GM18873 (cell line): ENCODE results near the gene ZBTB8A.
"Not testable (repeated sequence)": the region's sequence is repeated elsewhere in the genome, so short reads cannot be mapped to it uniquely, and the experiment has no call there.

Experiments
- ATAC-seq: cut with Tn5 transposase; IDR thresholded peaks from one replicate; pipeline ENCODE4 v1.9.1; 2021; ENCODE audit warnings: mild to moderate bottlenecking, moderate library complexity, moderate number of reproducible peaks; ENCODE audit not compliant: unreplicated experiment, low FRiP score

ZBTB8A gene

DNA sequence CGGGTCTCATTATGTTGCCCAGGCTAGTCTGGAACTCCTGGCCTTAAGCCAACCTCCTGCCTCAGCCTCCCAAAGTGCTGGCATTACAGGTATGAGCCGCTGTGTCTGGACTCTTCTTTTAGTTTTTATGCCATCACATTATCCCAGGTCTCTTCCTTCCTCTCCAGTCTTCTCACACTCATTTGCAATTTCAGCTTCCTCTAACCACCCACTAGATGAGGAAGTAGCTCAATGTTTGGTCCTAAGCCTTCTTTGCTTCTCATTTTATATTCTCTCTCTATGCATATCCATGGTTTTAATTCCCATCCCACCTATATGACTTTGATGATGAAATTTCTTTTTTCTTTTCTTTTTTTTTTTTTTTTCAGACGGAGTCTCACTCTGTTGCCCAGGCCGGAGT, 3.1 kb upstream of the ZBTB8A start:
- no peak for ATAC-seq

DNA sequence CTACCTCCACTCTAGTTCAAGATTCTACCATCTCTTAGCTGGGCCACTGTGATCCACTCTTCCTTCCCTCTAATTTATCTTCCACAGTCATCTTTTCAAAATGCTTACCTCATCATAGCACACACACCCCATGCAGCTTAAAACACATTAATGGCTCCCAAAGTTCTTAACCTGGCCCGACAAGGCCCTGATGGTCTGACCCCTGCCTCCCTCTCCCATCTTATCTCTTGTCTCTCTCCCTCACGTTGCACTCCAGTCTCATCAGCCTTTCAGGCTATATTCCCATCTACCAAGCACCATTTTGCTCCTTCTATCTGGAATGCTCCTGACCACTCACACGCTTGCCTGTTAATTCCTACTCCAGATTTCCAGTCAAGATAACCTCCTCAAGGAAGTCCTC, 2.5 kb upstream of the ZBTB8A start:
- no peak for ATAC-seq

DNA sequence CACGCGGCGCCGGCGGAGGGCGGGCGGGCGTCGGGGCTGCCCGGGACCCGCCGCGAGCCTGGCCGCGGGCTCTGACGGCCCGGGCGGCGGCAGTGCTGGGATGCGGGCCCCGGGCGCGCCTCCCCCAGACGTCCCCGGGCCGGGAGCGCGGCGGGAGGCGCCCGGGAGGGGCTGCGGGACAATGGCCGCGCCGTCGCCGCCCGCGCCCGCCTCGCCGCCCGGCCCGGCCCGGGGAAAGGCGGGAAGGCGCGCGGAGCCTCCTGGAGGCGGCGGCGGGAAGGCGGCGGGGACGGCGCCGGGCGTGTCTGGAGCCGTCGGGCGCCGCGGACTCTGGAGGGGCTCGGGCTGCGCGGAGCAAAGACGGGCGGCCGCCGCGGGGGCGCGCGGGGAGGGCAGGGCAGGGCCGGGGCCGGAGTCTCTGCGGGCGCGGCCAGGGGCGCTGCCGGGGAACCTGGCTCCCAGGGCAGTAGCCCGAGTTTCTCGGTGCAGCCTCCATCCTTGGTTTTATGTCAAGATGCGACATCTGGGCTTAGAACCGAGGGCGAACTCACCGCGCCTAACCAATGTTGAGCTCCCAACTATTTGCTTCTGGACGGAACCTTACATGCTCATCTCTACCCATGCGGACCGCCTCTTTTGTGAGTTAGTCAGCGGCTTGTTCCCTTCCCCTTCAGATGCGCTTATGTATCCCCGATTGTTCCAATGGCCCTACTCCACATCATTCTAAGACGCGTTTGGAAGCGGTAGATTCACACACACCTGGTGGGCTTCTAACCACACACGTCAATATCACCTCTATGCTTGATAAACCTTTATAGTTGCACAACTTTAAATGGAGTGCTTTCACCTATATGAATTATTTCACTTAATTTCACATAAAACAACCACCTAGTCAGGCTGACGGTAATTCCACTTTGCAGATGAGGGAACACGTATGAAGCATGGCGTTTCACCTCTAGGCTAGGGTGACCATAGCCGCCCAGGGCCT, 651 bp downstream of the ZBTB8A start:
- no peak for ATAC-seq

DNA sequence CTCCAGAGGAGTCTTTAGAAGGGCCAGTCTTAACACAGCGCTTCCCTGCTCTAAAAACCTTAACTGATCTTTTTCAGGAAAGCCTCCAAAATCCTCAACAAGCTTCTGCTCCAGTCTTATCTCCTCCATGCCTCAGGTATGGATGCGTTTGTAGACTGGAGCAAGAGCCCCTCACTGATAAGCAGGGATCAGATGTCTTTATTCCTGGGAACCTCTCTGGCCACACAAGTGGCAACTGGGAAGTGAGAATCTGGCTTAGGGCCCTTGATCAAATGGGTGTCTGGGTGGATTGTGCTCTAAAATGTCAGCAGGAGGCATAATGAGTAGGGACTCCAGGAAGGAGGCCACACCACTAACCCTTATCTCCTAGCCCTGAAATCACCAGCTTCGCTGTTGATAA, 1.4 kb downstream of the ZBTB8A start:
- ATAC-seq = no peak

DNA sequence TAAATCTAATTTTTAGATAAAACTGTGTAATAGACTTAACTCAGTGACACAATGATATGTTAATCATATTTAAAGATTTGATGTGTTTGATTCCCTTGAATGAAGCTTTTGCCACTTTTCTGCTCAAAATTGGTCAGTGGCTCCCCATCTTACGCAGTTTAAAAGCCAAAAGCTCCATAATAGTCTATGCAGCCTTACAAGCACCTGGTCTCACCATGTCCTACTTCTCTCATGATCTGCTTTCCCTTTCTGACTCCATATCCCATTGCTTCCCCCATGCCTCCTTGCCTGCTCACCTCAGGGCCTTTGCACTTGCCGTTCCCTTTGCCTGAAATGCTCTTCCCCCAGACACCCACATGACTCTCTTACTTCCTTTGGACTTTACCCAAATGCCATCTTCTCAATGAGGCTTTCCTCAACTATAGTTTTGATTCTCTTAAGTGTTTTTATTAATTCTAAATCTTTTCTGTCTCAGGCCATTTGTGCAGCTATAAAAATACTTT, 1.9 kb downstream of the ZBTB8A start:
- ATAC-seq = no peak

DNA sequence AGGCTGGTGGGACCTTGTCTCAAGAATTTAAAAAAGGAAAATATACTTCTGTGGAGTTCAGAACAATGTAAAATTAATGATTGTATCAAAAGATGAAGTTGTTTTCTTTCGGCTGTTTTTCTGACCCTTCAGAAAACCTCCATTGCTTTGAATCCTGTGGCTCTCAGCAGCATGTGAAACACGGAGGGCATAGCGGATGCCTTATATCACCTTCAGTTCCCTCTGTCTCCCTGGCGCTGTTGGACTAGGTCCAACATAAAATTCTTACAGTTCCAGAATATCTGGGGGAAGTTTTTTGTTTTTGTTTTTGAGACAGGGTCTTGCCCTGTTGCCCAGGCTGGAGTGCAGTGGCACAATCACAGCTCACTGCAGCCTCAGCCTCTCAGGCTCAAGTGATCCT, 7.4 kb downstream of the ZBTB8A start:
- no peak for ATAC-seq

DNA sequence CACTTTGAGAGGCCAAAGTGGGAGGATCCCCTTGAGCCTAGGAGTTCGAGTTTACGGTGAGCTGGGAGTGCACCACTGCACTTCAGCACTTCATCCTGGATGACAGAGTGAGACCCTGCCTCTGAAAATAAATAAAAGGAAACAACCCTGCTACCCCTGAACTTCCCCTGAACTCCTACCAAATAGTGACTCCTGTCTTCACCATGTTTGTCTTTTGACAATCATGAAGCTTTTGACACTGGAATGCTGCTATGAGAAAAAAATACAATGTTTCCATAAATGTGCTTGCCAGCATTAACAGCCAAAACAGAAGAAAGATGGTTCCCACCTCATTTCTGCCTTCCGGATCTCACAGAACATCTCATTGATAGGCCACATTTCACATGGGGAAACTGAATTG, 10.4 kb downstream of the ZBTB8A start:
- ATAC-seq = no peak

DNA sequence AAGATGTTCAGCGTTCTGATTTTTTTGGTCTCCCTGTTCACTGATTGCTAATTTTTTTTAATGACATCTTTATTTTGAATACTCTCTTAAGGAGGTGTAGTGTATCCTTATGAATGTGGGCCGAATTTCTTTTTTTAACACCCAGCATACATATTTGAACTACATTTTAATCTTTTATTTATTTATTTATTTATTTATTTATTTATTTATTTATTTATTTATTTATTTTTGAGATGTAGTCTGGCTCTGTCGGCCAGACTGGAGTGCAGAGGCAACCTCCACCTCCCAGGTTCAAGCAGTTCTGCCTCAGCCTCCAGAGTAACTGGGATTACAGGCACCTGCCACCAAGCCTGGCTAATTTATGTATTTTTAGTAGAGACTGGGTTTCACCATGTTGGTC, 15.1 kb downstream of the ZBTB8A start:
- no peak for ATAC-seq

DNA sequence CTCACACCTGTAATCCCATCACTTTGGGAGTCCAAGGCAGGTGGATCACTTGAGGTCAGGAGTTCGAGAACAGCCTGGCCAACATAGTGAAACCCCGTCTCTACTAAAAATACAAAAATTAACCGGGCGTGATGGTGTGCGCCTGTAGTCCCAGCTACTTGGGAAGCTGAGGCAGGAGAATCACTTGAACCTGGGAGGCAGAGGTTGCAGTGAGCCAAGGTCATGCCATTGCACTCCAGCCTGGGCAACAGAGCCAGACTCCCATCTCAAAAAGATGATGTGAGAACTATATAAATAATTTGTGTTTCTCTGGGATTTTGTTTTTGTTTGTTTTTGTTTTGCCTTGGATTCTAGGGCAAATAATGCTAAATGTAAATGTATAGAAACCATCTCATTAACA, 17.8 kb downstream of the ZBTB8A start:
- not testable (repeated sequence) for ATAC-seq

DNA sequence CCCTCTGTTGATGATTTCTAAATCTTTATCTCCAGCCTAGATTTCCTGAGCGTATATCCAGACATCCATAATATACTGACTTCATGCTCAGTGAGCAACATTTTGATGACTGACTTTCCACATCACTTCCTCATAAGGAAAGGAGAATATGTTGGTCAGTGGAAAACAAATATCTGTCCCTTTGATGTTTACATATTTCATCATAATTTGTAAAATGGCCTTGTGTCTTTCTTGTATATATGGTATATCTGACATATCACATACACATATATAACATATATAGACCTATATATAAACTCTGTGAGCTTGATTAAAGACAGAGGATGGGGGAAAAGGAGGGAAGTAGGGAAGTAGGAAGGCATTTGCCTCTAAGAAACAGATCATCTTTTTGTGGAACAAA, 18.6 kb downstream of the ZBTB8A start:
- no peak for ATAC-seq

DNA sequence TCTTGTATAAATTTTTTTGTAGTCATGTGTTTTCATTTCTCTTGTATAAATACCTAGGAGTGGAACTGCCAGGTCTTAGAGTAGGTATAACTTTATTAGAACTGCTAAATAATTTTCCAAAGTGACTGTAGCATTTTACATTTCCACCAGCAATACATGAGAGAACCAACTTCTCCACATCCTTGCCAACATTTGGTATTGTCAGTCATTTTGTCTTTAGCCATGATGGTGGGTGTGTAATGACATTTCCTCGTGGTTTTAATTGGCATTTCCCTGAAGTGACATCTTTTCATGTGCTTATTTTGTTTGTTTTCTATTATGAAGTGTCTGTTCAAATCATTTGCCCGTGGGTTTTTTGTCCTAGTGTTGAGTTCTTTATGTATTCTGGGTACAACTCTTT, 29.7 kb downstream of the ZBTB8A start:
- ATAC-seq = no peak

DNA sequence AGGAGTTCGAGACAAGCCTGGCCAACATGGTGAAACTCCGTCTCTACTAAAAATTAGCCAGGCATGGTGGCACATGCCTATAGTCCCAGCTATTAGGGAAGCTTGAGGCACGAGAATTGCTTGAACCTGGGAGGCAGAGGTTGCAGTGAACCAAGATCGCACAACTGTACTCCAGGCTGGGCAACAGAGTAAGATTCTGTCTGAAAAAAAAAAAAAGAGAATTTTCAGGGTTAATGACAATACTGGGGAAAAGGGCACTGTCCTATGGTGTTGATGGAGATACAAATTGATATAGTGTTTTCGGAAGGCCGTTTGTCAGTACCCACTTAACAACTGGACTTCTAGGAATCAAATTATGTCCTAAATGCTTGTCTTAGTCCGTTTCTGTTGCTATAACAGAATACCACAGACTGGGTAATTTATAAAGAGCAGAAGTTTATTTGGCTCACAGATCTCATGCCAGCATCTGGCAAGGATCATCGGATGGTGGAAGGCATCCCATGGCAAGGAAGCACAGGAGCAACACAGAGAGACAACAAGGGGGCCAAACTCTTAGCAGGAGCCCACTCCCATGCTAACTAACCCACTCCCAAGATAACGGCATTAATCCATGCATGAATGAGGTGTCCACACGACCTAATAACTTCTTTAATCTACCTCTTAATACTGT, 41.3 kb downstream of the ZBTB8A start:
- no peak for ATAC-seq

DNA sequence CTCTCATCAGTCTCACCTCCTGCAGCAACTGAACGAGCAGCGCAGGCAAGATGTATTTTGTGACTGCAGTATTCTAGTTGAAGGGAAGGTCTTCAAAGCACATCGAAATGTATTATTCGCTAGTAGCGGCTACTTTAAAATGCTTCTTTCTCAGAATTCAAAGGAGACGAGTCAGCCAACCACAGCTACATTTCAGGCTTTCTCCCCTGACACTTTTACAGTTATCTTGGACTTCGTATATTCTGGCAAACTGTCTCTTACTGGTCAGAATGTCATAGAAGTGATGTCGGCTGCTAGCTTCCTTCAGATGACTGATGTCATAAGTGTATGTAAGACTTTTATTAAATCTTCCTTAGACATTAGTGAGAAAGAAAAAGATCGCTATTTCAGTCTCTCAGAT, 53.7 kb downstream of the ZBTB8A start:
- ATAC-seq = no peak

DNA sequence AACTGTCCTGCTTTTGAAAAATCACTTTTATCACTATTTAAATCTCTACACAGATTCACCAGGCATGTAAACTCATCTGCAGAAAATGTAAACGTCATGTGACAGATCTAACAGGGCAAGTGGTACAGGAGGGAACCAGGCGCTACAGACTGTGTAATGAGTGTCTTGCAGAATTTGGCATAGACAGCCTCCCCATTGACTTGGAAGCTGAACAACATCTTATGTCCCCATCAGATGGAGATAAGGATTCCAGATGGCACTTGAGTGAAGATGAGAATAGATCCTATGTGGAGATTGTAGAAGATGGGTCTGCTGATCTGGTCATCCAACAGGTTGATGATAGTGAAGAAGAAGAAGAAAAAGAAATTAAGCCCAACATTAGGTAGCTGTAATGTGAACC, 60.8 kb downstream of the ZBTB8A start:
- no peak for ATAC-seq

DNA sequence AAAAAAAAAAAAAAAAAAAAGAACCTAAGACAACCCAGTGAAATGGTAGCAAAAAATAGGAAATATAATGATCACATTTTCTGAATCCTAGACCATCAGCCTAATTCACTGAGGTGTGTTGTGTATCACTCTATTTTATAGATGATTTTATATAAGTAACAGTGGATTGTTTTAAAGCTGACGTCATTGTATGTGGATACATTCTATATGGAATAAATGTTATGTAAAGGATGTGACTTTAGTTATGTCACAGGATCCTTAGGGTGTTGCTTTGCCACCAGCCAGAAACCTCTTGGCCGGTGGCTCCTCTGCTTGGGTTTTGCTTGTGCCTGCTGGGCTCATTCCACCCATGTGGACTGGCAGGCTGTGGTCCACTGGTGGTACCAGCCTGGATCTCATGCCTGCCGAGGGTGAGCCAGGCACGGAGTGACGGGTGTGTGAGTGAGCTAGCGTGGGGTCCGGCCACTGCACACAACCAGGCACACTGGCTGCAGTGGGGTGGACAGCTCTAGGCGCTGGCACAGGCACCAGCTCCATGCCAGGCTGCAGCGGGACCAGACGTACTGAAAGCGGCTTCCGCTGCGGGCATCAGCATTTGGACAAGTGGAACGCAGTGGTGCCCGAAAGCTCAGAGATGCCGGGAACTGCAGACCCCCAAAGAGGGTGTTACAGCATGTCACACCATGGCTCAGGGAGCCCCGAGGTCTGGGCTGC, 66.6 kb downstream of the ZBTB8A start:
- no peak for ATAC-seq

DNA sequence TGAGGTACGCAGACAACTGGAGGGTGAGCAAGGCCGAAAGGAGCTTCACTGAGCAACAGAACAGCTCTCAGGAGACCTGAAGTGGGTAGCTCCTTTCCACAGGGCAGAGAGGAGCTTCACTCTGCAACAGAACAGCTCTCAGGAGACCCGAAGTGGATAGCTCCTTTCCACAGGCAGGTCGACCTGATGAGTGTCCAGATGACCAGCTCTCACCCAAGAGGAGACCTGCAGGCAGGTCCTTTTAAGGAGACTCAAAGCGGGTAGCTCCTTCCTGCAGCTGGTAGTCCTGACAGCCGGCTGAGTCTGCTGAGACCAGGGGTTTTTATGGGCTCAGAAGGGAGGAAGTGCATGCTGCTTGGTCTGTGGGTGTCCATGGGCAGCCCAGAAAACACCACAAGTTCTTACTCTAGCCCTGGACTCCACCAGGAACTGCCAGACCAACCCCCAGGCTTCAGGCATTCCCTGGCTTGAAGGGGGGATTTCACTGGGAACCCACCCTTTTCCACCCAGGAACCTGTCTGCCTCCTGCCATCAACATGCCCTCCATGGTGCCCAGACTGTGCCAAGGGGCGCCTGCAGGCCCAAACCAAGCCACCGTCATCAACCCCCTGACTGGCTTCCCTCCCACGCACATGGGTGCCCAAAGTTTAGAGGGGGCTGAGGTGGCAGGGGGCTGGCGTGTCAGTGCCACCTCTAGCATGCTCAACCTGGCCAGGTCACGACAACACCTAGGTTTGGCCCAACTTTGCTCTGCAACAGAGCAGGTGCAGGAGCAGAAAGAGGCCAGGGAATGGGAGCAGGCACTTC, 67.5 kb downstream of the ZBTB8A start:
- no peak for ATAC-seq

DNA sequence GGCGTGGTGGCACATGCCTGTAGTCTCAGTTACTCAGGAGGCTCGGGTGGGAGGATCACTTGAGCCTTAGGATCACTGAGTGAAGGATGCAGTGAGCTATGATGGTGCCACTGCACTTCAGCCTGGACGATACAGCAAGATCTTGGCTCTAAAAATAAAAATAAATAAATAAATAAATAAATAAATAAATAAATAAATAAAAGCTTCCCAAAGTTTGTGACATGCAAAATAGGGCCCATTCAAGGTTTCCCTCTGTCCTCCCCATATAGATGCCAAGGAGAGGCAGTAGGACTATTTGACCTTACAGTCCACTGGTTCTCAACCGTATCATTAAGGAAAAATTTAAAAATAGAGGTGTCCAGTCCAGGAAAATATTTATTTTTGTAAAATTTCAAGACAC, 70.0 kb downstream of the ZBTB8A start:
- no peak for ATAC-seq

DNA sequence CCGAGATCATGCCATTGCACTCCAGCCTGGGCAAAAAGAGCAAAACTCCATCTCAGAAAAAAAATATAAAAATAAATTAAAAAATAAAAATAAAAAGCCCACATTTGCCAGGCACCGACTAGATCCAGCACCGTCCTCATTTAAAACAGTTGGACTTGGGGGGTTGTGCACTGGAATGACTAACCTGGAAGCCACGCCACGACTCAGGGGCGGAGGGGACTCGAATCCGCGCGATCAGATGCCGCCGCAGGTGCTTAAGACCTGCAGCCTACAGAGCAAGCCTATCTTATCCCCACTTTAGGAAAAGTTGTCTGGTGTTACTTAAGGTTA, 72.6 kb downstream of the ZBTB8A start:
- no peak for ATAC-seq

DNA sequence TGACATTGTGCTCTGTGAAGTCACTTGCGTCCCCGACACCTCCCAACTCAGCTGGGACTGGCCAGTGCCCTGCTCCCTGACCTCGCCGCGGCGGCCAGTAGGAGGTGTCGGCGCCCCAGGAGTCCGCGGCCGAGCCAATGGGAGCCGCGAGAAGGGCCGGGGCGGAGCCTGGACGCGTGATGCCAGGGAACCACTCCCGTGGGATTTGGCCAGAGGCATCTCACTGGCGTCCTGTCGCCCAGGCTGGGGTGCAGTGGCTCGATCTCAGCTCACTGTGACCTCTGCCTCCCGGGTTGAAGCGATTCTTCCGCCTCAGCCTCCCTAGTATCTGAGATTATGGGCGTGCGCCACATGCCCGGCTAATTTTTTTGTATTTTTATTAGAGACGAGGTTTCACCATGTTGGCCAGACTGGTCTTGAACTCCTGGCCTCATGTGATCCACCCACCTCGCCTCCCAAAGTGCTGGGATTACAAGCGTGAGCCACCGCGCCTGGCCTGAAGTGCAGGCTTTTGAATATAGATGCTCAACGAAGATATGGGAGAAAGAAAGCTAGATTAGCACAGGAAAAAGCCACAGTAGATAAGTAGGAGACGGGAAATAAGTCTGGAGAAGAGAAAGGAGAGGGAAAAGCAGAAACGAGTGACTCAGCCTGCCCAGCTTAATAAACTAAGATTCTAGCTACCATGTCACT, 73.1 kb downstream of the ZBTB8A start:
- ATAC-seq = no peak

DNA sequence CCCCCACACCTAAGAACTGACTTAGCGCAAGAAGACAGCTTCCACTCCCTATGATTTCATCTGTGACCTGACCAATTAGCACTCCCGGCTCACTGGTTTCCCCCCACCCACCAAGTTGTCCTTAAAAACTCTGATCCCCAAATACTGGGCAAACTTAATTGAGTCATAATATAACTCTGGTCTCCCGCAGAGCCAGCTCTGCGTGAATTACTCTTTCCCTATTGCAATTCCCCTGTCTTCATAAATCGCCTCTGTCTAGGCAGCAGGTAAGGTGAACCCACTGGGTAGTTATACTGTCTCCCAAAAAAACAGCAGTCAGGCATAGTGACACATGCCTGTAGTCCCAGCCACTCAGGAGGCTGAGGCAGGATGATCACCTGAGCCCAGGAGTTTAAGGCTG, 74.2 kb downstream of the ZBTB8A start:
- ATAC-seq = no peak
